ENCODE measurements around the gene KAT7.

KAT7 gene

GRCh38 chr17:49762151-49762941 is 26.1 kb upstream of the KAT7 start:
- Histone ChIP-seq H3K4me1 (ENCODE audit: insufficient read depth, low read length) (peaks cover 7% of the 10 kb centered on the region), H3K27ac (ENCODE audit: low read length) (no peak overlapping the region), H3K36me3 (ENCODE audit: insufficient read depth, low read depth, low read length) (peaks cover 10% of the 10 kb centered on the region; the same call in 1 of the 2 replicates), H3K27me3 (ENCODE audit: insufficient read depth, low read length) (peaks cover 15% of the 10 kb centered on the region), H3K9me3 (ENCODE audit: insufficient read depth, low read depth, low read length) (no peaks in the 10 kb centered on the region), H3K9ac (ENCODE audit: low read depth, low read length) (peak overlapping the region; percentile 74; the same call in 1 of the 2 replicates), H3K4me3 (ENCODE audit: low read length) (peak overlapping the region; percentile 87)

DNA sequence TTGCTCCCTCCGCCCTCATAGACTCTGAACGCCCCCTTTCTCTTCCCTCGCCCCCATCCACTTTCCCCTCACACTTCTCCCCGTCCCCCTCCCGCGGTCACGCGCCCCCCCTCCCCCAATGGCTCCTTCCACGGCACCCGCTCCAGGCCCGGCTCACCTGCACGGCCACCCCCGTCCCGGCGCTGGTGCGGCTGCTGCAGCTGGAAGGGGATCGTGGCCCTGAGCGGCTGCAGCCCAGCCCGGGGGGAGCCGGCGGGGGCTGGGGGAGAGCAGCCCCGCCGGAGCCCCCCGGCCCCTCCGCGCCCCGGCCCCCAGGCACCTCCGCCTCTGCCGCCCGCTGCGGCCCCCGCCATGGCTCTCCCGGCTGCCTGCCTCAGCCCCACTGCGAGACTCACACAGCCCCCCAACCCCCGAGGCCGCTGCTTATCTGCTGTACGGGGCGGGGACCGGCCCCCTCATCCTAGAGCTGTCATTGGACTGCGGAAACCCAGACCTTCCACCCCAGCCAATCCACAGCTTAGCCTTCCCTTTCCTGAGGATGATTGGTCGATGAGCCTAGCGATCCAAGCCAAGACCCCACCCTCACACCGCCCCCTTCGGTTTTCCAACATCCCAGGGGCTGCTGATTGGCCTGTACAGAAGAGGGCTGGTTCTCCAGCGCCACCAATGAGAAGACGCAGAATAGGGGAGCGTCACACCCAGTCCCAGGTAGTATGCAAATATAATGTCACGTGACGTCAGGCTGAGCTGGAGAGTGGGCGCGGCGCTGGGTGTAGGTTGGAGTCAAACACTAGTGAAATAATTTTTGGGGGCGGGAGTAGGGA is 24.5 kb upstream of the KAT7 start, which contains the start of gene FAM117A:
Gene FAM117A (minus strand): TSS at position 397 of the 824 bp plus-strand sequence. CDS start 44 bp downstream, at position 353.
- H3K27ac ChIP-seq (ENCODE audit: low read length), result no peak within 1 kb of the TSS
- H3K4me3 ChIP-seq (ENCODE audit: low read length), result peak within 1 kb of the TSS; percentile 87
- peak within 1 kb of the TSS; percentile 74; the same call in 1 of the 2 replicates for H3K9ac ChIP-seq (ENCODE audit: low read depth, low read length)

DNA sequence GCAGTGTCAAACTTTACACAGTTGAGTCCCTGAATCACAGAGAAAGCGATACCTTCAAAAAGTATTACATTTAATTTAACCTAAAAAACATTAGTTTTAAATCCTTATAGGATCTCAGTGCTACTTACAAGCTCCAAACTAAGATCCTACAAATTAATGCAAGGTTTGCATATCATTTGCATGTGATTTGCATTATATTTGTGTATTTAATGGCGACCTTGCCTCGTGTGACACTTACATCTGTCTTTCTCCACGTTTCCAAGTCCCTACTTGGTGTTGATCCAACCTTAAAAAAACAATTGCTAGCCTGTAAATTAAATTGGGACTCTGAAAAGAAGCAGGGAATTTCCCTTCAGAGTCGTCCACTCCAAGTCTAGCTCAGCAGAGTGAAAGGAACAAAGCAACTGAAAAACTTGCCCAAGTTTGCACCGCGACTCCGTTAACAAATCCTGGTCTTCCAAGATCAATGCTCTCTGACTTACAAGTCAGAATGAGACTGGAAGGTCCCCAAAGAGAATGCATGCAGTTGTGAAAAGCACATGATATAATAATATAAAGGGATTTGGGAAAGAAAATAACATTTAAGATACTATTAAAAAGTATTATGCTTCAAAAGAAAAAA is 23.8 kb upstream of the KAT7 start:
- Histone ChIP-seq H3K36me3 (ENCODE audit: insufficient read depth, low read depth, low read length) (0 out of 2 replicates have a peak, but pooled peaks cover 5% of the 10 kb centered on the region), H3K4me3 (ENCODE audit: low read length) (peak overlapping the region; percentile 87), H3K9me3 (ENCODE audit: insufficient read depth, low read depth, low read length) (no peaks in the 10 kb centered on the region), H3K27me3 (ENCODE audit: insufficient read depth, low read length) (peaks cover 15% of the 10 kb centered on the region), H3K4me1 (ENCODE audit: insufficient read depth, low read length) (peaks cover 7% of the 10 kb centered on the region), H3K27ac (ENCODE audit: low read length) (no peak overlapping the region), H3K9ac (ENCODE audit: low read depth, low read length) (no peak overlapping the region)

More for the DNA sequence above, 24.5 kb upstream of the KAT7 start, which contains the start of gene FAM117A:
- Histone ChIP-seq H3K27me3 (ENCODE audit: insufficient read depth, low read length) (peaks cover 15% of the 10 kb centered on the region), H3K9me3 (ENCODE audit: insufficient read depth, low read depth, low read length) (no peaks in the 10 kb centered on the region), H3K4me1 (ENCODE audit: insufficient read depth, low read length) (peaks cover 7% of the 10 kb centered on the region), H3K36me3 (ENCODE audit: insufficient read depth, low read depth, low read length) (0 out of 2 replicates have a peak, but pooled peaks cover 5% of the 10 kb centered on the region)

GRCh38 chr17:49766918-49767530 is 21.5 kb upstream of the KAT7 start:
- Histone ChIP-seq H3K9me3 (ENCODE audit: insufficient read depth, low read depth, low read length) (no peaks in the 10 kb centered on the region), H3K36me3 (ENCODE audit: insufficient read depth, low read depth, low read length) (no peaks in the 10 kb centered on the region), H3K27ac (ENCODE audit: low read length) (no peak overlapping the region), H3K4me1 (ENCODE audit: insufficient read depth, low read length) (peaks cover 7% of the 10 kb centered on the region), H3K9ac (ENCODE audit: low read depth, low read length) (no peak overlapping the region), H3K4me3 (ENCODE audit: low read length) (no peak overlapping the region), H3K27me3 (ENCODE audit: insufficient read depth, low read length) (peaks cover 15% of the 10 kb centered on the region)

- Histone ChIP-seq H3K9ac (ENCODE audit: low read depth, low read length) (no peak overlapping the region), H3K36me3 (ENCODE audit: insufficient read depth, low read depth, low read length) (no peaks in the 10 kb centered on the region), H3K4me1 (ENCODE audit: insufficient read depth, low read length) (0 out of 2 replicates have a peak, but pooled peaks cover 2% of the 10 kb centered on the region), H3K27ac (ENCODE audit: low read length) (no peak overlapping the region), H3K27me3 (ENCODE audit: insufficient read depth, low read length) (no peaks in the 10 kb centered on the region), H3K4me3 (ENCODE audit: low read length) (no peak overlapping the region), H3K9me3 (ENCODE audit: insufficient read depth, low read depth, low read length) (no peaks in the 10 kb centered on the region)
Measured at GRCh38 chr17:49775546-49776260, 12.8 kb upstream of the KAT7 start.

DNA sequence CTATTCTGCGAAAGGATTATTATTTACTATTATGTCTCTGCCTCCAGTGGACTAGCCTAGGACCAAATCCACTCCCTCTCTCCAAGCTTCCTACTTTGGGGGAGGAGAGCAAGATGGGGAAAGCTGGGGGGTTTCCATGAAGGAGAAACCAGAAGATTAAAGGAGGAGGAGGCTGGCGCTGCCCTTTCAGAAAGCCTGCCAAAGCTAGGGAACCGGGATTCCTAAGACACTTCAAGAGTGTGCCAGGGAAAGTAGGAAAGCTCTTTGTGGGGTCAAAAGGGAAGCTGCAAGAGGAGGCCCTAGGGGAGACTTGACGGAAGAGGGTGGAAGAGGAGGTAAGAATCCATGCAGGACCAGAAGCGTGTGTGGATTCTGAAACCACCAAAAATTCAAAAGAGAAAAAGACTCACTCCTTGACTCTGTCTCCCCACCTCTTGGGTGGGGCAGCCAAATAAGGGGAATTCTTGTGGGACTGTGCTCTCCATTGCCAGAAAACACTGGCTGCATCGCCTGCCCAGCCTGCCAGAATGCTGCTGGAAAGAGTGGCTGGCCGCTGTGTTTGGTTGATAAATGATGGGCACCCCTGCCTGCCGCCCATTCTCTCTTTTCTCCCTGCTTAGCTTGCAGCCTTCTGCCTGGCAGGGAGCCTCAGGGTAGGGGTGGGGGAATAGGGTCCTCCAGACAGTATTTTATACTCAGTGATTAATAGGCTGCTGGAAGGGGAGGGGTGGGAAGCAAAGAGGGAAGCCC is 11.8 kb upstream of the KAT7 start:
- no peak overlapping the region for H3K27ac ChIP-seq (ENCODE audit: low read length)
- no peaks in the 10 kb centered on the region for H3K27me3 ChIP-seq (ENCODE audit: insufficient read depth, low read length)
- H3K4me3 ChIP-seq (ENCODE audit: low read length), result no peak overlapping the region
- H3K9me3 ChIP-seq (ENCODE audit: insufficient read depth, low read depth, low read length), result no peaks in the 10 kb centered on the region
- 0 out of 2 replicates have a peak, but pooled peaks cover 2% of the 10 kb centered on the region for H3K4me1 ChIP-seq (ENCODE audit: insufficient read depth, low read length)
- H3K36me3 ChIP-seq (ENCODE audit: insufficient read depth, low read depth, low read length), result no peaks in the 10 kb centered on the region
- no peak overlapping the region for H3K9ac ChIP-seq (ENCODE audit: low read depth, low read length)

DNA sequence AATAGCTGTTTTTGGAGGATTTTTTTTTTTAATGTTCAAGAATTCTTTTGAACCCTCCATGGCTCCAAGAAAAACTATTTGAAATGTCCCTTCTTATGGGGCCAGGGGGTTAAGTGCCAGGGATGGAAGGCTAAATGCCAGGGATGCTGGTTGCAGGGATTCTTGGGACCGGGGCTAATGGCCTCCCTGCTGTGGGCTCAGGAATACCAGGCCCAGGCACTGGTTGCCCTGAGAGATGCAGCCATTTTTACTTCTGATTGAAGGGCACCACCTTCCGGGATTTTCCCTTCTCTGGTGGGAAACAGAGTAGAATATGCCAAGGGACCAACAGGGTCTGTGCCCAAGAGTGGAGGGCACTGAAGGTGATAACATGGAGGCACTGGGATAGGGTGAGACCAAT is 10.9 kb upstream of the KAT7 start:
- no peak overlapping the region for H3K4me3 ChIP-seq (ENCODE audit: low read length)
- H3K36me3 ChIP-seq (ENCODE audit: insufficient read depth, low read depth, low read length), result no peaks in the 10 kb centered on the region
- H3K27ac ChIP-seq (ENCODE audit: low read length), result no peak overlapping the region
- H3K4me1 ChIP-seq (ENCODE audit: insufficient read depth, low read length), result 0 out of 2 replicates have a peak, but pooled peaks cover 2% of the 10 kb centered on the region
- H3K27me3 ChIP-seq (ENCODE audit: insufficient read depth, low read length), result no peaks in the 10 kb centered on the region
- H3K9me3 ChIP-seq (ENCODE audit: insufficient read depth, low read depth, low read length), result no peaks in the 10 kb centered on the region
- H3K9ac ChIP-seq (ENCODE audit: low read depth, low read length), result no peak overlapping the region

- Histone ChIP-seq H3K36me3 (ENCODE audit: insufficient read depth, low read depth, low read length) (no peaks in the 10 kb centered on the region), H3K27me3 (ENCODE audit: insufficient read depth, low read length) (peaks cover 4% of the 10 kb centered on the region; the same call in 1 of the 2 replicates), H3K9me3 (ENCODE audit: insufficient read depth, low read depth, low read length) (no peaks in the 10 kb centered on the region), H3K4me3 (ENCODE audit: low read length) (no peak overlapping the region), H3K9ac (ENCODE audit: low read depth, low read length) (no peak overlapping the region), H3K4me1 (ENCODE audit: insufficient read depth, low read length) (0 out of 2 replicates have a peak, but pooled peaks cover 2% of the 10 kb centered on the region), H3K27ac (ENCODE audit: low read length) (no peak overlapping the region)
Measured at GRCh38 chr17:49779156-49779738, 9.2 kb upstream of the KAT7 start.

- Histone ChIP-seq H3K9me3 (ENCODE audit: insufficient read depth, low read depth, low read length) (no peaks in the 10 kb centered on the region), H3K27me3 (ENCODE audit: insufficient read depth, low read length) (peaks cover 4% of the 10 kb centered on the region; the same call in 1 of the 2 replicates), H3K27ac (ENCODE audit: low read length) (no peak overlapping the region), H3K4me3 (ENCODE audit: low read length) (no peak overlapping the region), H3K9ac (ENCODE audit: low read depth, low read length) (no peak overlapping the region), H3K36me3 (ENCODE audit: insufficient read depth, low read depth, low read length) (no peaks in the 10 kb centered on the region), H3K4me1 (ENCODE audit: insufficient read depth, low read length) (0 out of 2 replicates have a peak, but pooled peaks cover 2% of the 10 kb centered on the region)
Measured at GRCh38 chr17:49779739-49780231, 8.7 kb upstream of the KAT7 start.
